Measurements from ENCODE around the gene LCNL1.

Gene LCNL1

GRCh38 chr9:137011907-137012675 lies 29.3 kb downstream of the LCNL1 start:
- no peaks in the 10 kb centered on the region for H3K27me3 ChIP-seq (ENCODE audit: insufficient read depth, poor library complexity, severe bottlenecking)
- no peak overlapping the region for H3K27ac ChIP-seq (ENCODE audit: poor library complexity, severe bottlenecking)
- ATAC-seq (ENCODE audit: low read depth) (no peak), DNase-seq (ENCODE audit: low spot score) (no peak)
- H3K4me1 ChIP-seq (ENCODE audit: insufficient read depth, poor library complexity, severe bottlenecking): no peaks in the 10 kb centered on the region
- no peaks in the 10 kb centered on the region for H3K9me3 ChIP-seq (ENCODE audit: severe bottlenecking)
- H3K36me3 ChIP-seq (ENCODE audit: low read depth): no peaks in the 10 kb centered on the region
- no peak for TF ChIP-seq CTCF (IDR thresholded peaks at IDR 0.05; ENCODE audit: poor library complexity, severe bottlenecking)
- no peak overlapping the region for H3K4me3 ChIP-seq (ENCODE audit: severe bottlenecking)

- no peak for TF ChIP-seq CTCF (IDR thresholded peaks at IDR 0.05; ENCODE audit: poor library complexity, severe bottlenecking)
- Histone ChIP-seq H3K4me1 (ENCODE audit: insufficient read depth, poor library complexity, severe bottlenecking) (no peaks in the 10 kb centered on the region), H3K9me3 (ENCODE audit: severe bottlenecking) (no peaks in the 10 kb centered on the region), H3K36me3 (ENCODE audit: low read depth) (no peaks in the 10 kb centered on the region), H3K27me3 (ENCODE audit: insufficient read depth, poor library complexity, severe bottlenecking) (no peaks in the 10 kb centered on the region), H3K27ac (ENCODE audit: poor library complexity, severe bottlenecking) (no peak overlapping the region), H3K4me3 (ENCODE audit: severe bottlenecking) (no peak overlapping the region)
- no peak for ATAC-seq (ENCODE audit: low read depth)
- no peak for DNase-seq (ENCODE audit: low spot score)
Measured at GRCh38 chr9:137012694-137013570, 30.1 kb downstream of the LCNL1 start.

- no peak overlapping the region for H3K4me3 ChIP-seq (ENCODE audit: severe bottlenecking)
- ATAC-seq (ENCODE audit: low read depth): no peak
- no peaks in the 10 kb centered on the region for H3K36me3 ChIP-seq (ENCODE audit: low read depth)
- H3K27ac ChIP-seq (ENCODE audit: poor library complexity, severe bottlenecking): no peak overlapping the region
- H3K4me1 ChIP-seq (ENCODE audit: insufficient read depth, poor library complexity, severe bottlenecking): no peaks in the 10 kb centered on the region
- H3K9me3 ChIP-seq (ENCODE audit: severe bottlenecking): no peaks in the 10 kb centered on the region
- no peak for TF ChIP-seq CTCF (IDR thresholded peaks at IDR 0.05; ENCODE audit: poor library complexity, severe bottlenecking)
- H3K27me3 ChIP-seq (ENCODE audit: insufficient read depth, poor library complexity, severe bottlenecking): no peaks in the 10 kb centered on the region
- DNase-seq (ENCODE audit: low spot score): no peak
Measured at GRCh38 chr9:137013571-137013940, 30.8 kb downstream of the LCNL1 start.

GRCh38 chr9:137014166-137014565 lies 31.4 kb downstream of the LCNL1 start:
- ATAC-seq (ENCODE audit: low read depth) (no peak), DNase-seq (ENCODE audit: low spot score) (no peak)
- H3K9me3 ChIP-seq (ENCODE audit: severe bottlenecking): no peaks in the 10 kb centered on the region
- no peak overlapping the region for H3K27ac ChIP-seq (ENCODE audit: poor library complexity, severe bottlenecking)
- H3K27me3 ChIP-seq (ENCODE audit: insufficient read depth, poor library complexity, severe bottlenecking): no peaks in the 10 kb centered on the region
- no peak overlapping the region for H3K4me3 ChIP-seq (ENCODE audit: severe bottlenecking)
- TF ChIP-seq CTCF (IDR thresholded peaks at IDR 0.05; ENCODE audit: poor library complexity, severe bottlenecking): no peak
- H3K4me1 ChIP-seq (ENCODE audit: insufficient read depth, poor library complexity, severe bottlenecking): no peaks in the 10 kb centered on the region
- no peaks in the 10 kb centered on the region for H3K36me3 ChIP-seq (ENCODE audit: low read depth)

Measured in RWPE2 (cell line).